Neural cell (in vitro differentiated cells): ENCODE measurements around the gene HOXB6.

Source experiments
- CTCF ChIP-seq: fragments of 450-650 bp; IDR thresholded peaks from 2 replicates; pipeline ENCODE4 v1.5.1; 2014; ENCODE audit warnings: antibody characterized with exemption, mild to moderate bottlenecking, moderate library complexity; ENCODE audit not compliant: poor library complexity, severe bottlenecking
- EP300 ChIP-seq: fragments of 450-650 bp; conservative IDR thresholded peaks from 2 replicates; pipeline ENCODE4 v1.6.1; 2014; ENCODE audit warnings: antibody characterized with exemption, mild to moderate bottlenecking, moderate library complexity; ENCODE audit not compliant: poor library complexity, severe bottlenecking
- EZH2 ChIP-seq: fragments of 200-600, 300-800 bp; shearing (Covaris generic), sonication (generic); IDR thresholded peaks from 2 replicates; pipeline ENCODE4 v1.6.1; 2014; ENCODE audit warnings: antibody characterized with exemption, low read length, borderline replicate concordance, mild to moderate bottlenecking; ENCODE audit not compliant: insufficient read depth, poor library complexity, severe bottlenecking
- POLR2AphosphoS5 ChIP-seq: IDR thresholded peaks from 2 replicates; pipeline ENCODE4 v1.6.1; 2012
- RAD21 ChIP-seq: fragments of 450-650 bp; conservative IDR thresholded peaks from 2 replicates; pipeline ENCODE4 v1.6.1; 2014; ENCODE audit warnings: antibody characterized with exemption, mild to moderate bottlenecking, moderate library complexity

- TF ChIP-seq CTCF (no peak), EP300 (no peak), EZH2 (peak; percentile 53), POLR2AphosphoS5 (no peak), RAD21 (no peak)
These were observed 7.7 kb upstream of the HOXB6 start for GRCh38 chr17:48612456-48612853.
